IMR-90 (cell line): ENCODE results near the gene TTC7B.

ENCODE experiments used
- CEBPB ChIP-seq: IDR thresholded peaks from 2 replicates; pipeline ENCODE4 v1.6.1; 2012; ENCODE audit warnings: low read depth, low read length, improper control_type of control experiment
- CHD1 ChIP-seq: IDR thresholded peaks from 2 replicates; pipeline ENCODE4 v1.6.1; 2012; ENCODE audit warnings: low read depth, low read length, improper control_type of control experiment
- MAFK ChIP-seq: IDR thresholded peaks from 2 replicates; pipeline ENCODE4 v1.6.1; 2012; ENCODE audit warnings: low read depth, low read length, improper control_type of control experiment
- POLR2A ChIP-seq: IDR thresholded peaks from 2 replicates; pipeline ENCODE4 v1.6.1; 2012; ENCODE audit warnings: mild to moderate bottlenecking, low read depth, low read length
- RAD21 ChIP-seq: IDR thresholded peaks from 2 replicates; pipeline ENCODE4 v1.6.1; 2012; ENCODE audit warnings: low read length, improper control_type of control experiment
- RCOR1 ChIP-seq: IDR thresholded peaks from 2 replicates; pipeline ENCODE4 v1.6.1; 2012; ENCODE audit warnings: mild to moderate bottlenecking, low read length, improper control_type of control experiment; ENCODE audit not compliant: insufficient replicate concordance
- SMC3 ChIP-seq: fragments of 150-350 bp; IDR thresholded peaks from 2 replicates; pipeline ENCODE4 v1.6.1; 2016; ENCODE audit warnings: low read depth, mild to moderate bottlenecking, antibody characterized with exemption, low read length, moderate library complexity
- TF ChIP-seq, protein P1 (sequence below): fragments of 150-350 bp; IDR thresholded peaks from 2 replicates; pipeline ENCODE4 v1.6.1; 2017; ENCODE audit warnings: mild to moderate bottlenecking, antibody characterized with exemption, low read length, low read depth
- TF ChIP-seq, protein P2 (sequence below): conservative IDR thresholded peaks from 2 replicates; pipeline ENCODE4 v1.5.1; 2012; ENCODE audit warnings: mild to moderate bottlenecking, low read depth, low read length, improper control_type of control experiment

DNA sequence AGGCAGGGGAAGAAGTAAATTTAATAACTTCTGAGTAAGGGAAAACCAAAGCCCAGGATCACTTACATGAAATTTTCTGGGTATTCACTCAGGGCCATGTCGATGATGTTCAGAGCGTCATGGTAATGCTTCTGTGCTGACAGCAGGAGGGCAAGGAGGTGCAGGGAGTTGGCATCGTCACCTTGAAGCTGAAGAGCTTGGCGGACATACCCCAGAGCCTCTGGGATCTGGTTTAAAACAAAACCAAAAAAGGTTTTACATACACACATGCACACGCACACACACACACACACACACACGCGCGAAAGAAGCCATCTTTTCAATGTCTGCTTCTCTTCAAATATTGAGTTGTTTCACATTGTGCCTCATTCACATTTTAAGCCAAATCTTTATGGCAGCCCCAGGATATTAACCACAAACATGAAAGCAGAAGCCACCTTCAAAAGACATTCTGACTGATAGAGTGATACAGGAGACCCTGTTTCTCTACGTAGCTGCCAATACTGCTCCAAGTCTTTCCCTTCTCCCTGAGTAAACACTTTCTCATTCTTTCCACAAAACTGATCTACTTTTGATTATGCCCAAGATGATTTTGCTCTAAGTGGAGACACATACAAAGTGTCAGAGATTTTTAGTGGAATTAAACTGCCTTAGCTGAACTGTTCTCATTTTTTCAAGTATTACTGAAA lies 172.1 kb downstream of the TTC7B start:
- TF ChIP-seq, protein P1, sequence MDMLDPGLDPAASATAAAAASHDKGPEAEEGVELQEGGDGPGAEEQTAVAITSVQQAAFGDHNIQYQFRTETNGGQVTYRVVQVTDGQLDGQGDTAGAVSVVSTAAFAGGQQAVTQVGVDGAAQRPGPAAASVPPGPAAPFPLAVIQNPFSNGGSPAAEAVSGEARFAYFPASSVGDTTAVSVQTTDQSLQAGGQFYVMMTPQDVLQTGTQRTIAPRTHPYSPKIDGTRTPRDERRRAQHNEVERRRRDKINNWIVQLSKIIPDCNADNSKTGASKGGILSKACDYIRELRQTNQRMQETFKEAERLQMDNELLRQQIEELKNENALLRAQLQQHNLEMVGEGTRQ: no peak
- TF ChIP-seq, protein P2, sequence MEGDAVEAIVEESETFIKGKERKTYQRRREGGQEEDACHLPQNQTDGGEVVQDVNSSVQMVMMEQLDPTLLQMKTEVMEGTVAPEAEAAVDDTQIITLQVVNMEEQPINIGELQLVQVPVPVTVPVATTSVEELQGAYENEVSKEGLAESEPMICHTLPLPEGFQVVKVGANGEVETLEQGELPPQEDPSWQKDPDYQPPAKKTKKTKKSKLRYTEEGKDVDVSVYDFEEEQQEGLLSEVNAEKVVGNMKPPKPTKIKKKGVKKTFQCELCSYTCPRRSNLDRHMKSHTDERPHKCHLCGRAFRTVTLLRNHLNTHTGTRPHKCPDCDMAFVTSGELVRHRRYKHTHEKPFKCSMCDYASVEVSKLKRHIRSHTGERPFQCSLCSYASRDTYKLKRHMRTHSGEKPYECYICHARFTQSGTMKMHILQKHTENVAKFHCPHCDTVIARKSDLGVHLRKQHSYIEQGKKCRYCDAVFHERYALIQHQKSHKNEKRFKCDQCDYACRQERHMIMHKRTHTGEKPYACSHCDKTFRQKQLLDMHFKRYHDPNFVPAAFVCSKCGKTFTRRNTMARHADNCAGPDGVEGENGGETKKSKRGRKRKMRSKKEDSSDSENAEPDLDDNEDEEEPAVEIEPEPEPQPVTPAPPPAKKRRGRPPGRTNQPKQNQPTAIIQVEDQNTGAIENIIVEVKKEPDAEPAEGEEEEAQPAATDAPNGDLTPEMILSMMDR: no peak
- TF ChIP-seq CEBPB: no peak
- no peak for TF ChIP-seq MAFK
- no peak for TF ChIP-seq CHD1
- TF ChIP-seq POLR2A: no peak
- TF ChIP-seq SMC3: no peak
- TF ChIP-seq RAD21: no peak
- TF ChIP-seq RCOR1: no peak
